Ishikawa (cell line): ENCODE results near the gene RIMS1.

Experiments
- EGR1 ChIP-seq: IDR thresholded peaks from 2 replicates; pipeline ENCODE4 v1.6.1; 2012
- FOXM1 ChIP-seq: IDR thresholded peaks from 2 replicates; pipeline ENCODE4 v1.6.1; 2012; ENCODE audit warnings: low read depth, borderline replicate concordance
- RAD21 ChIP-seq: IDR thresholded peaks from 2 replicates; pipeline ENCODE4 v1.6.1; 2012; ENCODE audit warnings: low read depth
- REST ChIP-seq: IDR thresholded peaks from 2 replicates; pipeline ENCODE4 v1.6.1; 2012; ENCODE audit warnings: low read depth, mild to moderate bottlenecking
- TAF1 ChIP-seq: IDR thresholded peaks from 2 replicates; pipeline ENCODE4 v1.6.1; 2012; ENCODE audit warnings: low read depth, mild to moderate bottlenecking

GRCh38 chr6:72245565-72245964 lies 359.2 kb downstream of the RIMS1 start:
- no peak for TF ChIP-seq REST
- no peak for TF ChIP-seq TAF1
- TF ChIP-seq EGR1, result no peak
- TF ChIP-seq FOXM1, result no peak
- TF ChIP-seq RAD21, result no peak
